BJ (cell line): ENCODE measurements around the gene ANKDD1B. TPM values are rescaled to one million over a fixed set of nuclear protein-coding genes. Genes with fewer than 3 reads are reported as not detected.

Experiments
- CTCF ChIA-PET: fragments of 350-600 bp; formaldehyde crosslinking; extraction: SDS; loops from one replicate; lab custom pipeline; 2021; ENCODE audit warnings: antibody characterized with exemption, inconsistent platforms; lab: Yijun Ruan, JAX
- POLR2A ChIA-PET: fragments of 300-600 bp; sonication (Branson Sonifier 250); formaldehyde crosslinking; extraction: SDS; loops from one replicate; lab custom pipeline; 2021; ENCODE audit warnings: antibody characterized with exemption; lab: Charles Lee
- DNase-seq: peaks from one replicate; pipeline ENCODE4 v3.0.0-alpha.2; 2011; ENCODE audit warnings: low read depth
- H3K27me3 ChIP-seq: 2 replicates; pipeline ENCODE4 v1.6.0; 2011; ENCODE audit warnings: low read length; ENCODE audit not compliant: control insufficient read depth, insufficient read depth
- H3K36me3 ChIP-seq: 2 replicates; pipeline ENCODE4 v1.5.1; 2011; ENCODE audit warnings: low read length; ENCODE audit not compliant: control insufficient read depth, insufficient read depth
- H3K4me3 ChIP-seq: 2 replicates; pipeline ENCODE4 v1.5.1; 2011; ENCODE audit warnings: low read depth, mild to moderate bottlenecking, control low read depth, low read length
- CTCF ChIP-seq: IDR thresholded peaks from 2 replicates; pipeline ENCODE4 v1.5.1; 2011; ENCODE audit warnings: low read depth, mild to moderate bottlenecking, control low read depth, inconsistent platforms, low read length, moderate library complexity; ENCODE audit not compliant: insufficient read depth
- polyA plus RNA-seq: library from polyadenylated mRNA; depleted of rRNA; stranded (reverse); fragments of >200 nt; gene quantifications from 2 replicates; pipeline ENCODE4 v1.2.3, GENCODE V29; 2011

Gene ANKDD1B
- polyA plus RNA-seq, 1 experiment: 0.18 TPM

- CTCF ChIA-PET: interaction anchor here (1.1 to 1.6 kb wide), 2 partner anchors 8 to 10 kb away, joined by 3 to 4 read pairs; no protein-coding TSS in a partner anchor
- Histone ChIP-seq H3K4me3 (no peak overlapping the region), H3K27me3 (no peaks in the 10 kb centered on the region), H3K36me3 (no peaks in the 10 kb centered on the region)
- no peak for TF ChIP-seq CTCF
- DNase-seq: no peak
- POLR2A ChIA-PET: no interaction called here
These were observed 15.7 kb downstream of the ANKDD1B start for GRCh38 chr5:75626959-75627358.

- no peak overlapping the region for H3K4me3 ChIP-seq
- DNase-seq: no peak
- no peaks in the 10 kb centered on the region for H3K36me3 ChIP-seq
- no peak for TF ChIP-seq CTCF
- no peaks in the 10 kb centered on the region for H3K27me3 ChIP-seq
- ChIA-PET POLR2A (no interaction called here), CTCF (interaction anchor here (1.1 to 1.6 kb wide), 2 partner anchors 9 kb away, joined by 3 to 4 read pairs; no protein-coding TSS in a partner anchor)
These were observed 16.5 kb downstream of the ANKDD1B start for GRCh38 chr5:75627801-75628200.

- Histone ChIP-seq H3K27me3 (no peaks in the 10 kb centered on the region), H3K36me3 (no peaks in the 10 kb centered on the region), H3K4me3 (no peak overlapping the region)
- TF ChIP-seq CTCF: no peak
- DNase-seq: no peak
- ChIA-PET POLR2A (no interaction called here), CTCF (no interaction called here)
These were observed 19.6 kb downstream of the ANKDD1B start for GRCh38 chr5:75630875-75631274.

- no peak for DNase-seq
- Histone ChIP-seq H3K4me3 (no peak overlapping the region), H3K36me3 (no peaks in the 10 kb centered on the region), H3K27me3 (no peaks in the 10 kb centered on the region; the same call in 1 of the 2 replicates)
- POLR2A ChIA-PET: no interaction called here
- CTCF ChIA-PET: no interaction called here
- TF ChIP-seq CTCF: no peak
These were observed 21.1 kb downstream of the ANKDD1B start for GRCh38 chr5:75632321-75632720.

- CTCF ChIA-PET: interaction anchor here (1.1 kb wide), 1 partner anchor 11 kb away, joined by 3 read pairs; no protein-coding TSS in a partner anchor
- H3K4me3 ChIP-seq: no peak overlapping the region
- no peaks in the 10 kb centered on the region; the same call in 1 of the 2 replicates for H3K27me3 ChIP-seq
- POLR2A ChIA-PET: no interaction called here
- no peak for TF ChIP-seq CTCF
- no peaks in the 10 kb centered on the region for H3K36me3 ChIP-seq
- no peak for DNase-seq
These were observed 26.7 kb downstream of the ANKDD1B start for GRCh38 chr5:75637949-75638348.
